G401.6 (cell line): Measurements from ENCODE around the gene ORAI3.
A peak's percentile ranks its signal among the peaks of the same experiment; 100 is the strongest.

ENCODE experiments used
- FAIRE-seq: peaks from 2 replicates; lab custom pipeline; 2012; peaks lifted over from hg19 to GRCh38; lab: Jason Lieb, UNC

Gene ORAI3

GRCh38 chr16:30992276-30992780 is 43.5 kb downstream of the ORAI3 start:
- FAIRE-seq = no peak

GRCh38 chr16:30992931-30993816 is 44.3 kb downstream of the ORAI3 start:
- FAIRE-seq = no peak

GRCh38 chr16:30995927-30996323 is 47.1 kb downstream of the ORAI3 start:
- FAIRE-seq = no peak

- no peak for FAIRE-seq
Measured at GRCh38 chr16:30996324-30996984, 47.6 kb downstream of the ORAI3 start.

GRCh38 chr16:30996985-30997724 is 48.3 kb downstream of the ORAI3 start:
- no peak for FAIRE-seq

- peak; percentile 93 for FAIRE-seq
Measured at GRCh38 chr16:30997725-30998711, 49.1 kb downstream of the ORAI3 start.

GRCh38 chr16:30998852-30999761 is 50.2 kb downstream of the ORAI3 start:
- no peak for FAIRE-seq

GRCh38 chr16:31000671-31001382 is 52.0 kb downstream of the ORAI3 start:
- no peak for FAIRE-seq

GRCh38 chr16:31001507-31002249 is 52.8 kb downstream of the ORAI3 start:
- no peak for FAIRE-seq

- no peak for FAIRE-seq
Measured at GRCh38 chr16:31002250-31002700, 53.4 kb downstream of the ORAI3 start.

GRCh38 chr16:31002862-31003341 is 54.0 kb downstream of the ORAI3 start:
- no peak for FAIRE-seq

GRCh38 chr16:31003744-31004143 is 54.9 kb downstream of the ORAI3 start:
- no peak for FAIRE-seq
